ENCODE data around the gene FGF12.

Gene FGF12

GRCh38 chr3:192108820-192109219, 618.5 kb downstream of the FGF12 start:
- no peak for DNase-seq (ENCODE audit: low read depth)

GRCh38 chr3:192106543-192106942, 620.8 kb downstream of the FGF12 start:
- no peak for DNase-seq (ENCODE audit: low read depth)

- no peak for DNase-seq (ENCODE audit: low read depth)
Measured at GRCh38 chr3:192092388-192093005, 634.8 kb downstream of the FGF12 start.

GRCh38 chr3:192091831-192092230, 635.5 kb downstream of the FGF12 start:
- DNase-seq (ENCODE audit: low read depth) = no peak

GRCh38 chr3:192090586-192090985, 636.8 kb downstream of the FGF12 start:
- no peak for DNase-seq (ENCODE audit: low read depth)

All from stimulated activated CD8-positive, alpha-beta memory T cell treated with anti-CD3 and anti-CD28 coated beads, Interleukin-4, amount 100 ng/mL, for 24 hours (primary cell).